Heart right ventricle (tissue), 16 donors: ENCODE data around the gene AP4M1. TPM values are rescaled to one million over a fixed set of nuclear protein-coding genes. Genes with fewer than 3 reads are reported as not detected.

ENCODE experiments used
- ATAC-seq, 8 donors: fragments of 200-7000 bp; cut with Tn5 transposase; one replicate each; pipeline ENCODE4 v1.9.1; 2020; ENCODE audit warnings: mild to moderate bottlenecking in 8 of 8, moderate library complexity in 8 of 8, moderate number of reproducible peaks in 1 of 8
- DNase-seq, 2 donors: peaks; one replicate each; pipeline ENCODE4 v3.0.0-alpha.2; 2020
- H3K27ac ChIP-seq, 10 donors: fragments of 200-600 bp; sonication (generic) in 2 of 10; one replicate each; pipeline versions ENCODE4 v1.5.0 to v1.8.0; 2020 to 2022; ENCODE audit warnings: mild to moderate bottlenecking in 3 of 10
- H3K27me3 ChIP-seq, 7 donors: fragments of 200-600 bp; one replicate each; pipeline ENCODE4 v1.8.0; 2021 to 2022; ENCODE audit warnings: mild to moderate bottlenecking in 2 of 7
- H3K36me3 ChIP-seq, 9 donors: fragments of 200-600 bp; sonication (generic) in 1 of 9; one replicate each; pipeline versions ENCODE4 v1.5.0 to v1.8.0; 2020 to 2022; ENCODE audit warnings: mild to moderate bottlenecking in 2 of 9
- H3K4me1 ChIP-seq, 9 donors: fragments of 200-600 bp; sonication (generic) in 1 of 9; one replicate each; pipeline versions ENCODE4 v1.5.0 to v1.8.0; 2020 to 2022; ENCODE audit warnings: mild to moderate bottlenecking in 4 of 9
- H3K4me3 ChIP-seq, 10 donors: fragments of 200-600 bp; sonication (generic) in 2 of 10; one replicate each; pipeline versions ENCODE4 v1.5.0 to v1.8.0; 2020 to 2022; ENCODE audit warnings: mild to moderate bottlenecking in 7 of 10, moderate library complexity in 2 of 10
- H3K9me3 ChIP-seq, 11 donors: fragments of 200-600 bp in 10 of 11; sonication (generic) in 2 of 11; one replicate each; pipeline versions ENCODE4 v1.5.0 to v1.8.0; 2013 to 2022; ENCODE audit warnings: mild to moderate bottlenecking in 2 of 11, control low read depth in 1 of 11, moderate library complexity in 1 of 11
- CTCF ChIP-seq, 9 donors: fragments of 200-600 bp; sonication (generic) in 2 of 9; IDR thresholded peaks; one replicate each; pipeline versions ENCODE4 v1.5.0 to v1.8.0; 2021 to 2022; ENCODE audit warnings: antibody characterized with exemption in 9 of 9, mild to moderate bottlenecking in 5 of 9, moderate library complexity in 1 of 9
- WGBS, 2 donors: extraction: QIAGEN DNeasy Blood & Tissue Kit; methylation state at CpG; one replicate each; pipeline ENCODE4 v1.1.7; 2013; ENCODE audit warnings: inconsistent platforms in 1 of 2; 5-methylcytosine and 5-hydroxymethylcytosine counted together
- intact Hi-C, 10 donors: fragments of 100-400 bp; cut with DNase I; formaldehyde crosslinking; loops; one replicate each; pipeline versions ENCODE4 v1.11.1 to v1.14.2; 2022
- polyA plus RNA-seq, 2 donors: library from polyadenylated mRNA; stranded (reverse); fragments of 200-250 nt; gene quantifications; one replicate each; pipeline ENCODE4 v1.2.3, GENCODE V29; 2013
- total RNA-seq, 10 donors: library from RNA; stranded (reverse); fragmentation: NEBNext Ultra II Directional in 3 of 10; extraction: Animal tissue kit (Norgen Biotek cat#: 25700) in 3 of 10; gene quantifications; one replicate each; pipeline versions ENCODE4 v1.2.1 to v1.2.4, GENCODE V29; 2021 to 2023
- donor health status: Arrhythmogenic right ventricular cardiomyopathy.
- donor health status: ischemic (EF 13 %, LVEDD 7.1; RV severe dilation, severe dysfunction).
- donor health status: healthy with polysubstance abuse.
- donor health status: DM: no; HTN: yes; CAD: no.
- donor health status: DM: no; HTN: no; CAD: no.
- donor health status: ischemic (EF 25% LVEDD 6.9; RV normal size, moderate dysfunction).
- donor health status: ischemic (EF 25% LVEDD 5.7; RV mildly dilated, moderate dysfunction).
- donor health status: healthy.
- donor health status: DM: yes; HTN: yes; CAD: no.
- donor health status: Ischemic cardiomyopathy.
- donor health status: ischemic (EF 35%, LVEDD 5.7; RV mildly dilated, moderate dysfunction).
- donor health status: nonischemic (EF 11% LVEDD 7.7; RV severe dilation, severe dysfunction).
- donor health status: DM: yes; HTN: yes; CAD: no.
- donor health status: PGD.
- donor health status: ischemic (EF 29% LVEDD 5.4; RV normal size, mild dysfunction).
- donor health status: nonischemic (EF 23%, LVEDD 6.1; RV moderate dilation, normal function).

The AP4M1 gene
- total and polyA plus RNA-seq, 12 donors: 8.4 to 20.6 (median 11.1) TPM

- Histone ChIP-seq H3K4me1 (peaks cover 5 to 50% (median 36%) of the 10 kb centered on the region in 9 donors), H3K27ac (peak overlapping the region in 1 of 10 donors; percentile 95), H3K36me3 (peaks cover 0 to 8% (median 0%) of the 10 kb centered on the region in 9 donors), H3K9me3 (no peaks in the 10 kb centered on the region), H3K27me3 (no peaks in the 10 kb centered on the region), H3K4me3 (no peak overlapping the region)
- intact Hi-C loops: loop anchor here in 3 of 10 donors (5.0 to 10.0 kb wide), 3 partner anchors 42 to 171 kb away; partner anchors contain the start of genes TRIM4 (in 2 of the 3) and MBLAC1 (in 1 of the 3)
- no peak for TF ChIP-seq CTCF (IDR thresholded peaks at IDR 0.05)
- ATAC-seq (no peak), DNase-seq (no peak)
- WGBS, 2 donors: 56 to 69% methylated on average over 3 of the region's 3 CpGs
Observed at GRCh38 chr7:100085515-100085914, 15.9 kb upstream of the AP4M1 start.

- H3K4me3 ChIP-seq: no peak overlapping the region
- no peaks in the 10 kb centered on the region for H3K9me3 ChIP-seq
- H3K27me3 ChIP-seq: no peaks in the 10 kb centered on the region
- no peak for TF ChIP-seq CTCF (IDR thresholded peaks at IDR 0.05)
- WGBS, 2 donors: 75 to 76% methylated on average over 10 of the region's 10 CpGs
- ATAC-seq (no peak), DNase-seq (no peak)
- H3K4me1 ChIP-seq: peaks cover 5 to 42% (median 27%) of the 10 kb centered on the region in 9 donors
- H3K27ac ChIP-seq: peak overlapping the region in 1 of 10 donors; percentile 95
- intact Hi-C loops: loop anchor here in 3 of 10 donors (5.0 to 10.0 kb wide), 3 partner anchors 40 to 172 kb away; partner anchors contain the start of genes TRIM4 (in 2 of the 3) and MBLAC1 (in 1 of the 3)
- H3K36me3 ChIP-seq: peaks cover 0 to 25% (median 14%) of the 10 kb centered on the region in 9 donors
Observed at GRCh38 chr7:100087055-100087750, 14.2 kb upstream of the AP4M1 start.

GRCh38 chr7:100088095-100088620, 13.3 kb upstream of the AP4M1 start:
- H3K27me3 ChIP-seq: no peaks in the 10 kb centered on the region
- DNase-seq (no peak), ATAC-seq (peak in 3 of 8 donors; percentile 2 to 27 (median 7))
- intact Hi-C loops: loop anchor here in 3 of 10 donors (5.0 to 10.0 kb wide), 3 partner anchors 39 to 173 kb away; partner anchors contain the start of genes TRIM4 (in 2 of the 3) and MBLAC1 (in 1 of the 3)
- H3K9me3 ChIP-seq: no peaks in the 10 kb centered on the region
- TF ChIP-seq CTCF (IDR thresholded peaks at IDR 0.05): no peak
- peak overlapping the region; percentile 42 to 98 (median 93) for H3K27ac ChIP-seq
- H3K36me3 ChIP-seq: peaks cover 0 to 34% (median 24%) of the 10 kb centered on the region in 9 donors
- WGBS, 2 donors: 82 to 86% methylated on average over 11 of the region's 11 CpGs
- peak overlapping the region; percentile 43 to 96 (median 84) for H3K4me3 ChIP-seq
- peaks cover 5 to 37% (median 18%) of the 10 kb centered on the region in 9 donors for H3K4me1 ChIP-seq
